ENCODE results near the gene AQP1. TPM values are rescaled to one million over a fixed set of nuclear protein-coding genes. Genes with fewer than 3 reads are reported as not detected.

The AQP1 gene
- total and polyA plus RNA-seq, 2 of the 13 experiments (the other 11 are each of a cell fraction or from before 2014, with no cell fraction given) = not detected

GRCh38 chr7:30969604-30969970 is 57.9 kb downstream of the AQP1 start:
- Histone ChIP-seq H3K36me3 (replicated peaks in 1 of 2; ENCODE audit: control insufficient read depth in 1 of 2, insufficient read depth in 2 of 2, low read length in 2 of 2) (no peaks in the 10 kb centered on the region), H3K79me2 (ENCODE audit: insufficient read depth, low read length) (no peaks in the 10 kb centered on the region), H2AFZ (ENCODE audit: low read length) (no peak overlapping the region), H4K20me1 (ENCODE audit: insufficient read depth, low read length) (no peaks in the 10 kb centered on the region), H3K9ac (ENCODE audit: insufficient read depth, low read depth, low read length) (no peak overlapping the region), H3K27ac (ENCODE audit: extremely low read length, insufficient read depth, low read length) (no peak overlapping the region), H3K4me1 (ENCODE audit: insufficient read depth, low read length) (peaks cover 2% of the 10 kb centered on the region), H3K9me3 (ENCODE audit: low read length) (no peaks in the 10 kb centered on the region), H3K27me3 (ENCODE audit: control insufficient read depth in 1 of 2, insufficient read depth in 2 of 2, low read length in 2 of 2) (no peaks in the 10 kb centered on the region), H3K4me3 (replicated peaks in 1 of 3; ENCODE audit: insufficient read depth in 1 of 3, low read depth in 2 of 3, low read length in 3 of 3) (no peak overlapping the region), H3K4me2 (ENCODE audit: low read depth, low read length) (no peak overlapping the region)
- CTCF ChIA-PET (ENCODE audit: low intra/inter-chr PET ratio, low total read pairs) = no interaction called here
- intact Hi-C loops (cut with micrococcal nuclease; ENCODE audit: unreplicated experiment) = no loop called here
- POLR2A ChIA-PET = no interaction called here
- BruUV-seq (replicated peaks) = no TSS peak
- WGBS (ENCODE audit: low lambda C conversion rate) = no CpG with 5 or more reads among the region's 1 CpG
- ATAC-seq (no peak), DNase-seq (ENCODE audit: low spot score) (no peak), FAIRE-seq (no peak)
- in situ Hi-C loops (cut with HindIII; ENCODE audit: extremely low pct_ligation_motif_present, low pct_unique_long_range_greater_than_20kb) = no loop called here
- TF ChIP-seq FOXA1 (IDR thresholded peaks at IDR 0.05) (no peak), FOXA1 (CRISPR knock-in tag; IDR thresholded peaks at IDR 0.05) (no peak), MBD4 (IDR thresholded peaks at IDR 0.05; ENCODE audit: borderline replicate concordance, low read length) (no peak), ZIK1 (CRISPR knock-in tag; IDR thresholded peaks at IDR 0.05; ENCODE audit: borderline replicate concordance, low read depth) (no peak), NBN (conservative IDR thresholded peaks at IDR 0.05) (no peak), ATF7-NPFF (CRISPR knock-in tag; IDR thresholded peaks at IDR 0.05; ENCODE audit: low read depth) (no peak), KIAA2018 (CRISPR knock-in tag; IDR thresholded peaks at IDR 0.05; ENCODE audit: borderline replicate concordance) (no peak), TOE1 (CRISPR knock-in tag; IDR thresholded peaks at IDR 0.05) (no peak), ZNF326 (CRISPR knock-in tag; IDR thresholded peaks at IDR 0.05; ENCODE audit: borderline replicate concordance) (no peak)
- TF ChIP-seq, protein P1, sequence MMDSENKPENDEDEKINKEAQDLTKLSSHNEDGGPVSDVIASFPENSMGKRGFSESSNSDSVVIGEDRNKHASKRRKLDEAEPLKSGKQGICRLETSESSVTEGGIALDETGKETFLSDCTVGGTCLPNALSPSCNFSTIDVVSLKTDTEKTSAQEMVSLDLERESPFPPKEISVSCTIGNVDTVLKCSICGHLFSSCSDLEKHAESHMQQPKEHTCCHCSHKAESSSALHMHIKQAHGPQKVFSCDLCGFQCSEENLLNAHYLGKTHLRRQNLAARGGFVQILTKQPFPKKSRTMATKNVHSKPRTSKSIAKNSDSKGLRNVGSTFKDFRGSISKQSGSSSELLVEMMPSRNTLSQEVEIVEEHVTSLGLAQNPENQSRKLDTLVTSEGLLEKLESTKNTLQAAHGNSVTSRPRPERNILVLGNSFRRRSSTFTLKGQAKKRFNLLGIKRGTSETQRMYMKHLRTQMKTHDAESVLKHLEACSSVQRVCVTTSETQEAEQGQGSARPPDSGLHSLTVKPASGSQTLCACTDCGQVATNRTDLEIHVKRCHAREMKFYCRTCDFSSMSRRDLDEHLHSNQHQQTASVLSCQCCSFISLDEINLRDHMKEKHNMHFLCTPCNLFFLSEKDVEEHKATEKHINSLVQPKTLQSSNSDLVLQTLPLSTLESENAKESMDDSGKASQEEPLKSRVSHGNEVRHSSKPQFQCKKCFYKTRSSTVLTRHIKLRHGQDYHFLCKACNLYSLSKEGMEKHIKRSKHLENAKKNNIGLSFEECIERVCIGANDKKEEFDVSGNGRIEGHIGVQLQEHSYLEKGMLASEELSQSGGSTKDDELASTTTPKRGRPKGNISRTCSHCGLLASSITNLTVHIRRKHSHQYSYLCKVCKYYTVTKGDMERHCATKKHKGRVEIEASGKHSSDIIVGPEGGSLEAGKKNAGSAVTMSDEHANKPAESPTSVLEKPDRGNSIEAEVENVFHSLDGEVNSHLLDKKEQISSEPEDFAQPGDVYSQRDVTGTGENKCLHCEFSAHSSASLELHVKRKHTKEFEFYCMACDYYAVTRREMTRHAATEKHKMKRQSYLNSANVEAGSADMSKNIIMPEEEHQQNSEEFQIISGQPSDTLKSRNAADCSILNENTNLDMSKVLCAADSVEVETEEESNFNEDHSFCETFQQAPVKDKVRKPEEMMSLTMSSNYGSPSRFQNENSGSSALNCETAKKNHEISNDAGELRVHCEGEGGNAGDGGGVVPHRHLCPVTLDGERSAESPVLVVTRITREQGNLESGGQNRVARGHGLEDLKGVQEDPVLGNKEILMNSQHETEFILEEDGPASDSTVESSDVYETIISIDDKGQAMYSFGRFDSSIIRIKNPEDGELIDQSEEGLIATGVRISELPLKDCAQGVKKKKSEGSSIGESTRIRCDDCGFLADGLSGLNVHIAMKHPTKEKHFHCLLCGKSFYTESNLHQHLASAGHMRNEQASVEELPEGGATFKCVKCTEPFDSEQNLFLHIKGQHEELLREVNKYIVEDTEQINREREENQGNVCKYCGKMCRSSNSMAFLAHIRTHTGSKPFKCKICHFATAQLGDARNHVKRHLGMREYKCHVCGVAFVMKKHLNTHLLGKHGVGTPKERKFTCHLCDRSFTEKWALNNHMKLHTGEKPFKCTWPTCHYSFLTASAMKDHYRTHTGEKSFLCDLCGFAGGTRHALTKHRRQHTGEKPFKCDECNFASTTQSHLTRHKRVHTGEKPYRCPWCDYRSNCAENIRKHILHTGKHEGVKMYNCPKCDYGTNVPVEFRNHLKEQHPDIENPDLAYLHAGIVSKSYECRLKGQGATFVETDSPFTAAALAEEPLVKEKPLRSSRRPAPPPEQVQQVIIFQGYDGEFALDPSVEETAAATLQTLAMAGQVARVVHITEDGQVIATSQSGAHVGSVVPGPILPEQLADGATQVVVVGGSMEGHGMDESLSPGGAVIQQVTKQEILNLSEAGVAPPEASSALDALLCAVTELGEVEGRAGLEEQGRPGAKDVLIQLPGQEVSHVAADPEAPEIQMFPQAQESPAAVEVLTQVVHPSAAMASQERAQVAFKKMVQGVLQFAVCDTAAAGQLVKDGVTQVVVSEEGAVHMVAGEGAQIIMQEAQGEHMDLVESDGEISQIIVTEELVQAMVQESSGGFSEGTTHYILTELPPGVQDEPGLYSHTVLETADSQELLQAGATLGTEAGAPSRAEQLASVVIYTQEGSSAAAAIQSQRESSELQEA (CRISPR knock-in tag; IDR thresholded peaks at IDR 0.05; ENCODE audit: not compliant biosample characterization) = no peak
